ENCODE data around the gene FMNL3.

GRCh38 chr12:49658276-49658675 lies 48.9 kb downstream of the FMNL3 start:
- TF ChIP-seq EP300 (IDR thresholded peaks at IDR 0.05) (no peak), POLR2AphosphoS5 (IDR thresholded peaks at IDR 0.05) (no peak), POLR2A (IDR thresholded peaks at IDR 0.05) (no peak)
